IMR-90 (cell line): ENCODE measurements around the gene ATXN7L2. TPM values are rescaled to one million over a fixed set of nuclear protein-coding genes. Genes with fewer than 3 reads are reported as not detected.

Experiments used
- ATAC-seq: fragments of 200-7000 bp; cut with Tn5 transposase; 2 replicates; pipeline ENCODE4 v1.9.1; 2020; ENCODE audit warnings: low read depth, mild to moderate bottlenecking, moderate library complexity
- BruUV-seq: library from RNA; stranded (reverse); fragments of 400-500 nt; replicated peaks from 2 replicates; lab custom pipeline; 2021; lab: Mats Ljungman, UMichigan
- CTCF ChIA-PET: fragments of 300-600 bp; formaldehyde crosslinking; extraction: SDS; loops from one replicate; lab custom pipeline; 2021; ENCODE audit warnings: antibody characterized with exemption; lab: Yijun Ruan, JAX
- POLR2A ChIA-PET: fragments of 300-600 bp; sonication (Branson Sonifier 250); formaldehyde crosslinking; loops from one replicate; lab custom pipeline; 2022; ENCODE audit warnings: antibody characterized with exemption; ENCODE audit not compliant: unreplicated experiment; lab: Charles Lee
- DNase-seq: peaks from one replicate; pipeline ENCODE4 v3.0.0; 2013
- H2AFZ ChIP-seq: replicated peaks from 2 replicates; pipeline ENCODE3; 2013; ENCODE audit warnings: low read length, mild to moderate bottlenecking; ENCODE audit not compliant: poor library complexity
- H2AK5ac ChIP-seq: 2 replicates; pipeline ENCODE4 v1.6.1; 2013; ENCODE audit warnings: low read depth, low read length, inconsistent platforms
- H2AK9ac ChIP-seq: replicated peaks from 2 replicates; pipeline ENCODE3; 2013; ENCODE audit warnings: mild to moderate bottlenecking, low read depth, low read length, moderate library complexity; ENCODE audit not compliant: poor library complexity
- H2BK120ac ChIP-seq: 2 replicates; pipeline ENCODE4 v1.6.1; 2013; ENCODE audit warnings: low read depth, low read length, inconsistent platforms
- H2BK15ac ChIP-seq: 3 replicates; pipeline ENCODE4 v1.6.1; 2013; ENCODE audit warnings: low read depth, low read length, inconsistent platforms
- H2BK20ac ChIP-seq: 2 replicates; pipeline ENCODE4 v1.6.1; 2013; ENCODE audit warnings: low read depth, mild to moderate bottlenecking, inconsistent platforms, low read length, moderate library complexity
- H2BK5ac ChIP-seq: 2 replicates; pipeline ENCODE4 v1.6.1; 2013; ENCODE audit warnings: mild to moderate bottlenecking, low read depth, low read length, inconsistent platforms; ENCODE audit not compliant: poor library complexity, severe bottlenecking
- H3K14ac ChIP-seq: replicated peaks from 2 replicates; pipeline ENCODE4 v1.6.1; 2013; ENCODE audit warnings: low read depth, low read length, inconsistent platforms
- H3K18ac ChIP-seq: 2 replicates; pipeline ENCODE4 v1.6.1; 2013; ENCODE audit warnings: low read depth, low read length, control low read depth
- H3K23ac ChIP-seq: 2 replicates; pipeline ENCODE4 v1.6.1; 2013; ENCODE audit warnings: low read depth, low read length, inconsistent platforms
- H3K27ac ChIP-seq: 2 replicates; pipeline ENCODE4 v1.5.1; 2013; ENCODE audit warnings: mild to moderate bottlenecking, control low read depth, low read length; ENCODE audit not compliant: insufficient read depth
- H3K27me3 ChIP-seq: 2 replicates; pipeline ENCODE4 v1.6.1; 2013; ENCODE audit warnings: low read length; ENCODE audit not compliant: control insufficient read depth, insufficient read depth
- H3K36me3 ChIP-seq: 2 replicates; pipeline ENCODE4 v1.6.1; 2013; ENCODE audit warnings: low read length, mixed read lengths; ENCODE audit not compliant: control insufficient read depth, insufficient read depth
- H3K4ac ChIP-seq: 2 replicates; pipeline ENCODE4 v1.6.1; 2013; ENCODE audit warnings: low read depth, low read length, inconsistent platforms
- H3K4me1 ChIP-seq: 2 replicates; pipeline ENCODE4 v1.6.1; 2013; ENCODE audit warnings: low read length, mixed read lengths; ENCODE audit not compliant: control insufficient read depth, insufficient read depth
- H3K4me2 ChIP-seq: 2 replicates; pipeline ENCODE4 v1.6.1; 2013; ENCODE audit warnings: low read depth, mild to moderate bottlenecking, control low read depth, low read length, moderate library complexity
- H3K4me3 ChIP-seq: 2 replicates; pipeline ENCODE4 v1.5.1; 2013; ENCODE audit warnings: low read depth, mild to moderate bottlenecking, control low read depth, low read length, moderate library complexity; ENCODE audit not compliant: insufficient read depth
- H3K56ac ChIP-seq: 2 replicates; pipeline ENCODE4 v1.6.1; 2013; ENCODE audit warnings: low read length, inconsistent platforms; ENCODE audit not compliant: insufficient read depth; ENCODE audit errors: extremely low read depth
- H3K79me1 ChIP-seq, 2 experiments: 2 replicates each; pipeline ENCODE4 v1.6.1; 2013; ENCODE audit warnings: low read length in 2 of 2, inconsistent platforms in 1 of 2, low read depth in 1 of 2
- H3K9ac ChIP-seq: 2 replicates; pipeline ENCODE4 v1.6.1; 2013; ENCODE audit warnings: low read depth, low read length, control low read depth
- H3K9me1 ChIP-seq: 2 replicates; pipeline ENCODE4 v1.6.1; 2013; ENCODE audit warnings: low read length, inconsistent platforms; ENCODE audit not compliant: insufficient read depth
- H3K9me3 ChIP-seq: 2 replicates; pipeline ENCODE4 v1.6.1; 2013; ENCODE audit warnings: low read length; ENCODE audit not compliant: control insufficient read depth, insufficient read depth
- H4K20me1 ChIP-seq: 2 replicates; pipeline ENCODE4 v1.6.1; 2013; ENCODE audit warnings: low read length, inconsistent platforms; ENCODE audit not compliant: insufficient read depth
- H4K5ac ChIP-seq: 2 replicates; pipeline ENCODE4 v1.6.1; 2013; ENCODE audit warnings: mild to moderate bottlenecking, low read depth, low read length, control low read depth
- H4K8ac ChIP-seq, 2 experiments: 2 replicates each; pipeline ENCODE4 v1.6.1; 2013; ENCODE audit warnings: low read depth in 2 of 2, low read length in 2 of 2, control low read depth in 1 of 2, inconsistent platforms in 1 of 2
- H4K91ac ChIP-seq: 2 replicates; pipeline ENCODE4 v1.6.1; 2013; ENCODE audit warnings: low read depth, low read length, inconsistent platforms; ENCODE audit not compliant: insufficient read depth
- CEBPB ChIP-seq: IDR thresholded peaks from 2 replicates; pipeline ENCODE4 v1.6.1; 2012; ENCODE audit warnings: low read depth, low read length, improper control_type of control experiment
- FOS ChIP-seq: fragments of 150-350 bp; IDR thresholded peaks from 2 replicates; pipeline ENCODE4 v1.6.1; 2016; ENCODE audit warnings: low read depth, low read length
- MAFK ChIP-seq: IDR thresholded peaks from 2 replicates; pipeline ENCODE4 v1.6.1; 2012; ENCODE audit warnings: low read depth, low read length, improper control_type of control experiment
- WGBS, 2 experiments: methylation state at CpG; one replicate each; pipeline versions ENCODE4 v1.1.5 to v1.1.7; 2013; ENCODE audit warnings: missing lambda C conversion rate in 2 of 2; ENCODE audit not compliant: insufficient read length in 1 of 2; ENCODE audit errors: extremely low coverage in 2 of 2; 5-methylcytosine and 5-hydroxymethylcytosine counted together
- dilution Hi-C: fragments of 300-500 bp; cut with HindIII; formaldehyde crosslinking; loops from one replicate; pipeline ENCODE4 v1.14.3; 2018; ENCODE audit warnings: low sequenced_read_pairs; ENCODE audit not compliant: unreplicated experiment
- in situ Hi-C: fragments of 300-500 bp; cut with MboI; formaldehyde crosslinking; loops from 3 replicates; pipeline ENCODE4 v1.14.3; 2019; ENCODE audit warnings: low sequenced_read_pairs, inconsistent platforms, mixed read lengths
- intact Hi-C: fragments of 100-400 bp; cut with micrococcal nuclease; formaldehyde crosslinking; loops from 2 replicates; pipeline ENCODE4 v1.10.0; 2022
- polyA plus RNA-seq, 3 experiments: library from polyadenylated mRNA; depleted of rRNA; stranded (reverse); fragments of >200 nt; gene quantifications; 2 replicates each; pipeline ENCODE4 v1.2.3, GENCODE V29; 2012; ENCODE audit warnings: low replicate concordance in 1 of 3
- total RNA-seq: library from RNA; depleted of rRNA; stranded (reverse); fragments of >200 nt; gene quantifications from 2 replicates; pipeline ENCODE4 v1.2.3, GENCODE V29; 2012

Gene ATXN7L2
- total and polyA plus RNA-seq, 2 of the 4 experiments (the other 2 are of a cell fraction): 1.3 to 4.8 TPM

- DNase-seq (peak; percentile 29), ATAC-seq (peak; percentile 54; the same call in 1 of the 2 replicates)
- no peak overlapping the region for H3K14ac ChIP-seq
- WGBS, 2 experiments: 53% methylated on average over 2 of the region's 5 CpGs; no CpG with 5 or more reads in 1 of the 2 experiments
- H2AFZ ChIP-seq: no peak overlapping the region
- H2BK15ac ChIP-seq: no peak overlapping the region
- H3K4me3 ChIP-seq: no peak overlapping the region
- peaks cover 5% of the 10 kb centered on the region for H3K4me1 ChIP-seq
- no peak overlapping the region for H3K9ac ChIP-seq
- H2BK20ac ChIP-seq: no peak overlapping the region
- in situ Hi-C loops (no loop called here), intact Hi-C loops (no loop called here), dilution Hi-C loops (no loop called here)
- no peaks in the 10 kb centered on the region for H3K9me3 ChIP-seq
- H3K18ac ChIP-seq: no peak overlapping the region
- no peak overlapping the region for H2AK9ac ChIP-seq
- no peak overlapping the region for H4K91ac ChIP-seq
- H2BK5ac ChIP-seq: no peak overlapping the region
- no peak overlapping the region for H2AK5ac ChIP-seq
- no TSS peak for BruUV-seq
- no peaks in the 10 kb centered on the region for H3K9me1 ChIP-seq
- no peak overlapping the region for H2BK120ac ChIP-seq
- H3K27ac ChIP-seq: no peak overlapping the region
- H3K27me3 ChIP-seq: peaks cover 17% of the 10 kb centered on the region
- H3K23ac ChIP-seq: no peak overlapping the region
- H3K36me3 ChIP-seq: no peaks in the 10 kb centered on the region
- no peaks in the 10 kb centered on the region for H4K20me1 ChIP-seq
- TF ChIP-seq CEBPB (no peak), FOS (no peak), MAFK (no peak)
- no peak overlapping the region for H3K4me2 ChIP-seq
- ChIA-PET CTCF (interaction anchor here (1.9 kb wide), 1 partner anchor 16 kb away, joined by 7 read pairs; no protein-coding TSS in a partner anchor), POLR2A (no interaction called here)
- no peak overlapping the region for H3K56ac ChIP-seq
- no peak overlapping the region for H4K8ac ChIP-seq
- no peaks in the 10 kb centered on the region for H3K79me1 ChIP-seq
- no peak overlapping the region for H4K5ac ChIP-seq
- no peak overlapping the region for H3K4ac ChIP-seq
Observed at GRCh38 chr1:109516872-109517271, 33.2 kb downstream of the ATXN7L2 start.
